GM18868 (cell line): ENCODE data around the gene KLHL29.

Experiments
- ATAC-seq: cut with Tn5 transposase; IDR thresholded peaks from one replicate; pipeline ENCODE4 v1.9.1; 2021; ENCODE audit warnings: mild to moderate bottlenecking, moderate library complexity; ENCODE audit not compliant: unreplicated experiment

The KLHL29 gene

GRCh38 chr2:23622466-23622865 is 237.5 kb downstream of the KLHL29 start:
- ATAC-seq: no peak

GRCh38 chr2:23622966-23623675 is 238.1 kb downstream of the KLHL29 start:
- no peak for ATAC-seq

- ATAC-seq: no peak
Measured at GRCh38 chr2:23624378-23624777, 239.4 kb downstream of the KLHL29 start.

- ATAC-seq: no peak
Measured at GRCh38 chr2:23624915-23625314, 239.9 kb downstream of the KLHL29 start.

GRCh38 chr2:23625726-23626125 is 240.7 kb downstream of the KLHL29 start:
- ATAC-seq: no peak

DNA sequence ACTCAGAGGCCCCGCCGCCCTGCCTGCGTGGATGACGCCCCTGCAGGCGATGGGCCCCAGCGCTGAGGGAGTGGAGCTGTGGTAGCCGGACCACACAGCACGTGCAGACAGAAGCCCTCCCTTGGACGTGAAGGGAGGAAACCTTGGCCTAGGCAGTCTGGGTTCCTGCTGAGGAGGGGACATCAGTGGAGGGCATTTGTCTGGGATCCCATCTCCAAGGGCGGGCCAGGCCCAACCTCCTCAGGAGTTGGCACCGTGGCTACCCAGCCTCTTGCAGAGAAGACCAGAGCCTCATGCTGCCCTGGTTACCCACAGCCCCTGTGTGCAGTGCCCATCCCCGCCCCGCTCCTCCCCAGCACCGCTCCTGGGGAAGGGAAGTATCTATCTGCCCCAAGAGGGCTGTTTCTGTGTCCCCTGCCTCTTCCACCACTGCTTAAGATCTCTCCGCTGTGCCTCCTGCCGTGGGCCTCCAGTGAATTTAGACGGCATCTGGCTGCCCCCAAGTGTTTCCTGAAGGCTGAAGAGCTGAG is 241.8 kb downstream of the KLHL29 start:
- no peak for ATAC-seq

DNA sequence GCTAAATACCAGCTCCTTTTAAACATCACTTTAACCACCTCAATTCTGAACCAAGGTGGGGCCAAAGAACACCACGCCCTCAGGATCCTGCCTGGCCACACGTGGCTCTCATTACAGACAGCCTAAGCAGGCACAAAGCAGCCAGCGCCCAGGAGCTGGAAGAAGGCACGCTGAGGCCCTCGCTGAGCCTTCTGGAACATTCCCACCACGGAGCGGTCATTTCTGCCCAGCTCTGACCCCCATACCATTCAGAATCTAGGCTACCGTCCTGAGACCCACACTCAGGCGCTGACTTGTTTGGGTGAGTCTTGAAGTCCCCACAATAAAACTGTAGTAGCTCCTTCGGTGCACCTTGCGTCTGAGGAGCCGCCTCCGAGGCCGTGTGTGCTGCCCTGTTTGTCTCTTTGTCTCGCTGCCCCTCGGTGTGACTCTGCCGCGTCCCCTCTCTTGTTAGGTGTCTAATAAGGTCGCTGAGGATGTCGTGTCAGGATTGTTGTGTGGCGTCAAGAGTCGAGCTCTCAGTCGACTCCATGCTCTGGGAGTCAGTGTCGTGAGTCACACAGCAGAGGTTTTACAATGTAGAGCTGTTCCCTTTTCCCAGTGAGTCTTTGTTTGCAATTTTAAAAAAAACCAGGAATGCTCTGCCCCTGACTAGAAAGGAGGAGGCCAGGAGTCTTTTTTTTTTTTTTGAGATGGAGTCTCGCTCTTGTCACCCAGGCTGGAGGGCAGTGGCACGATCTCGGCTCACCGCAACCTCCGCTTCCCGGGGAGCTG is 242.4 kb downstream of the KLHL29 start:
- no peak for ATAC-seq

DNA sequence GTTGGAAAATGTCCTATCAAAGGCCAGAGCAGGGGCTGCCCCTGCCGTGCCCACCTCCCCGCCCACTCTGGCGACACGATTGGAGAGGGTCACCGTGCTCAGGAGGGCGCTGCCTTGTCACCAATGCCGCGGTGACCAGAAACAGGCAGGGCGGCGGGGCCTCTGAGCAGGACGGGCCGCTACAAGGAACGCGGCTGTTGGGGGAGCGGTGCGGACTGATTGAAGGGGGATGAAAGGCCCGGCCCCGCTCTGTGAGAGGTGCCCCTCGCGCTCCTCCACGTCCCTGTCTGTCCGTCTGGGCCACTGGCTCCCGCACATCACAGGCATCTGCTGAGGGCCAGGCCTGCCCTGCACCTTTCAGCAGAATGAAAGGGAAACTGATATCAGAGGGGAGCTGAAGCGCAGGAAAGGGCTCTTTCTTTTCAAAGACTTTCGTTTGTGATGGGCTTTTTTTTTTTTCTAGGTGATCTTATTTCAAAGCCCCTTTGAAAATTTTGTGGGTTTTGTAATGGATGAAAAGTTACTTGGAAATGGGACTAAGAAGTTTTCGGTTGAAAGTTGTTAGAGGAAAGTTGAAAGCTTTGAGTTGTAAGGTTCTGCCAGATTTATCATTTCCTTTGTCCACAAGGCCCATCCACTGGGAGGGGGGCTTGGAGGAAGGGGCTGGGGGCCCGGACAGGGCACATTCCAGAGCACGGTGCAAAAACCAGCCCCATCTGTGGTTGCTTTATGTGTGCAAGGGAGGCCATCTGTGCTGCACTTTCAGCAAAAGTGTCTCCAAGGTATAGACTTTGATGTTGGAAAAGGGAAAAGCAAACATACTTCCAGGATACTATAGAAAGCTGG is 244.2 kb downstream of the KLHL29 start:
- ATAC-seq: no peak

GRCh38 chr2:23629772-23630480 is 244.9 kb downstream of the KLHL29 start:
- ATAC-seq: no peak

DNA sequence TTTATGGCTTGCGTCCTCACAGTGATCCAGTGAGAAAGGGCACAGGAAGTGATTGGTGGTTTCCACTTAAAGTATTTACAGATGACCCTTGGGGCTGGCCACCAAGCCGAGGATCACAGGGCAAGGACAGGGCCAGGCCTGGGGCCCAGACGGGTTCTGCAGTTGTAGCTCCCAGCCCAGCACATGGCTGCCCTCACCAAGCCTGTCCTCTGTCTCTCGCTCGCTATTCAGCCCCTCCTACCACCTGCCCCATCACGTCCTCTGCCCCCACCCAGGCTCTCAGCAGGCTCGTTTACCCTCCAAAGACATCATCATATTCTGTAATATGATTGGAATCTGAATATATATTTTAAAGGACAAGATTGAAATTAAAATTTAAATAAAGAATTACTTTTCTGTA is 246.0 kb downstream of the KLHL29 start:
- no peak for ATAC-seq

DNA sequence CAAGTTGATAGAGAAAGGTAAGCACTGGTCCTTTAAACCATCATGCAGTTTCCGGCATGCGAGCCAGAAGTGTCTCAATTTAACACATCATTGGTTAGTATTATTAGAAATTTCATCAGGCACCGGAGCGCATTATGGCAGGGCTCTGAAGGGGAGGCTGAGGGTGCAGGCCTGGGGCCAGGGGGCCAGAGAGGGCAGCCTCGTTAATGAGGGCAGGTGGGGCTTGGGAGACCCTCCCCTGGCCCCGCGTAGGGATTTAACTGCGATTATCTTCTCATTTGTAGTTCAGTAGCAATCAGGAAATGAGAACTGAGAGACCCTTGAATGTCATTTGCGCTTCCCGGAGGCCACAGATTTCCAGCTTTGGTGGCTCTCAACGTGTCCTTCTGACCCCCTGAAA is 246.4 kb downstream of the KLHL29 start:
- ATAC-seq: no peak

DNA sequence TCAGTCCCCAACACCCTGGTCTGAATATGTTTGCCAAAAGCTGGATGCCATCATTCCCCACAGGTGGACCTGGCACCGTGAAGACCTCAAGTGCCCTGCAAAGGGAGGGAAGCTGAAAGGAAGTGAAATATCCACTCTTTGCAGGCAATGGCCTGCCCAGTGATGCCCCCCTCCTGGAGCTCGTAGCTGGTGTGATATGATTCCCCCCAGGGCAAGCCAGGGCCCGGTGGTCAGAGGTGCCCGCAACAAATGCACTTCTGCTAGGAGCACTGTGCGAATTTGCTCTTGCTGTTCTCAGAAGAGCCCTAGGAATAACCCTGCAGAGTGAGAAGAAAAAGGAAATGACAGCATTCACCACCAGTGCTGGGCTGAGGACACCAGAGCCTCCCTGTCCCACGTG is 247.4 kb downstream of the KLHL29 start:
- ATAC-seq: no peak

GRCh38 chr2:23632831-23633395 is 247.9 kb downstream of the KLHL29 start:
- no peak for ATAC-seq

GRCh38 chr2:23633966-23634365 is 249.0 kb downstream of the KLHL29 start:
- ATAC-seq: no peak

- ATAC-seq: no peak
Measured at GRCh38 chr2:23635442-23636340, 250.7 kb downstream of the KLHL29 start.

GRCh38 chr2:23636426-23636825 is 251.4 kb downstream of the KLHL29 start:
- no peak for ATAC-seq

- no peak for ATAC-seq
Measured at GRCh38 chr2:23637011-23637778, 252.2 kb downstream of the KLHL29 start.

DNA sequence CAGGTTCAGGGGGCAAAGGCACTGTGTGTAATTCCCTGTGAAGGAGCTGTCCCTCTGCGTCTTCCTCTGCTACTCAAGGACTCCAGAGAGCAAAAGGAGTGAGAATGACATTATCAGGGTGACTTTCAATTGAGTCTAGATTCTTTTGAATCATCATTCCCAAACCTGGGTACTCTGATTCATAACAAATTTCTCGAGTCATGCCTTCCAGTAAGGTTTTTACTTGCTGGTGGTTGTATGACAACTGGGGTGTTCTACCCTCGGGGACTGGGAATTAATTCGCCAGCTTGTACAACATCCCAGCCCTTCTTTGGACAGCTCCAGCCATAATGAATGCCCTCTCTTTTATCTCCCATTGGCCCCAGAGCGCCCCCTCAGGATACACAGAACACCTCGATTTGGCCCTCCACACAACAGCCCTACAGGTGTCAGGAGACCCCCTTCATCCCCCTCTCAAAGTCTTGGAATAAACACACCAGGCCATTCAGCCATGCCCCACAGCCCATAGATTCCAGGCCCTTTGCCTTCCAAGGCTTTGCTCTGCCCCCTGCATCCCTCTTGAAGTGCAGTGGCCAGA is 254.5 kb downstream of the KLHL29 start:
- no peak for ATAC-seq
